Measurements from ENCODE around the gene NUP107.

- no peak for TF ChIP-seq CTCF (IDR thresholded peaks at IDR 0.05; ENCODE audit: borderline replicate concordance, extremely low read depth, low read length, poor library complexity, severe bottlenecking)
- no peak for TF ChIP-seq EZH2 (IDR thresholded peaks at IDR 0.05; ENCODE audit: borderline replicate concordance, low read depth, low read length, severe bottlenecking)
Observed at GRCh38 chr12:68771223-68771925, 84.6 kb downstream of the NUP107 start.

Data from DND-41 (cell line).